GM12865 (cell line): ENCODE data around the gene AMFR.

Source experiments
- DNase-seq: peaks from one replicate; pipeline ENCODE4 v3.0.0; 2010; ENCODE audit warnings: low read depth
- H3K4me3 ChIP-seq: 2 replicates; pipeline ENCODE4 v1.5.1; 2011; ENCODE audit warnings: mild to moderate bottlenecking, low read depth, low read length, control low read depth
- CTCF ChIP-seq: IDR thresholded peaks from 2 replicates; pipeline ENCODE4 v1.5.1; 2011; ENCODE audit warnings: low read length, control low read depth, low read depth, inconsistent platforms; ENCODE audit not compliant: insufficient read depth; ENCODE audit errors: missing control alignments

The AMFR gene

GRCh38 chr16:56346131-56346890 is 79.0 kb downstream of the AMFR start:
- no peak for DNase-seq
- TF ChIP-seq CTCF, result no peak
- no peak overlapping the region for H3K4me3 ChIP-seq

- TF ChIP-seq CTCF, result no peak
- no peak for DNase-seq
- H3K4me3 ChIP-seq, result no peak overlapping the region
Observed at GRCh38 chr16:56345406-56346050, 79.8 kb downstream of the AMFR start.

GRCh38 chr16:56344518-56345405 is 80.6 kb downstream of the AMFR start:
- DNase-seq, result no peak
- no peak for TF ChIP-seq CTCF
- no peak overlapping the region for H3K4me3 ChIP-seq

GRCh38 chr16:56343661-56344517 is 81.5 kb downstream of the AMFR start:
- no peak for TF ChIP-seq CTCF
- DNase-seq, result no peak
- H3K4me3 ChIP-seq, result no peak overlapping the region

- H3K4me3 ChIP-seq, result no peak overlapping the region
- no peak for DNase-seq
- TF ChIP-seq CTCF, result no peak
Observed at GRCh38 chr16:56341656-56342399, 83.5 kb downstream of the AMFR start.
